Neural cell (in vitro differentiated cells): Measurements from ENCODE around the gene AWAT2. TPM values are rescaled to one million over a fixed set of nuclear protein-coding genes. Genes with fewer than 3 reads are reported as not detected.

Source experiments
- H2AFZ ChIP-seq: fragments of 200-600, 300-800 bp; sonication (generic), shearing (Covaris generic); 2 replicates; pipeline ENCODE4 v1.6.0; 2014; ENCODE audit warnings: low read depth, mild to moderate bottlenecking, antibody characterized with exemption, low read length, moderate library complexity
- H3F3A ChIP-seq: fragments of 200-600 bp; shearing (Covaris generic); 2 replicates; pipeline ENCODE4 v1.6.1; 2016; ENCODE audit warnings: mild to moderate bottlenecking, moderate library complexity, mixed read lengths, antibody characterized with exemption, low read length; ENCODE audit not compliant: insufficient read depth, poor library complexity, severe bottlenecking
- H3K27ac ChIP-seq: fragments of 200-600, 300-800 bp; sonication (generic), shearing (Covaris generic); 2 replicates; pipeline ENCODE4 v1.5.1; 2014; ENCODE audit warnings: mild to moderate bottlenecking, low read length, moderate library complexity
- H3K27me3 ChIP-seq: fragments of 300-800, 200-600 bp; sonication (generic), shearing (Covaris generic); 2 replicates; pipeline ENCODE4 v1.6.0; 2014; ENCODE audit warnings: mild to moderate bottlenecking, low read depth, low read length, moderate library complexity; ENCODE audit not compliant: insufficient read depth
- H3K36me3 ChIP-seq: fragments of 300-800, 200-600 bp; sonication (generic), shearing (Covaris generic); 2 replicates; pipeline ENCODE4 v1.5.1; 2014; ENCODE audit warnings: mild to moderate bottlenecking, antibody characterized with exemption, low read length, moderate library complexity; ENCODE audit not compliant: insufficient read depth
- H3K4me2 ChIP-seq: fragments of 300-800, 200-600 bp; sonication (generic), shearing (Covaris generic); 2 replicates; pipeline ENCODE4 v1.6.0; 2014; ENCODE audit warnings: mild to moderate bottlenecking, low read length
- H3K4me3 ChIP-seq: fragments of 300-800, 200-600 bp; sonication (generic), shearing (Covaris generic); 2 replicates; pipeline ENCODE4 v1.5.1; 2014; ENCODE audit warnings: mild to moderate bottlenecking, low read length, moderate library complexity
- H3K79me2 ChIP-seq: fragments of 200-600 bp; shearing (Covaris generic); replicated peaks from 2 replicates; pipeline ENCODE4 v1.6.0; 2014; ENCODE audit warnings: mild to moderate bottlenecking, low read length, moderate library complexity; ENCODE audit not compliant: insufficient read depth
- H3K9ac ChIP-seq: fragments of 300-800, 200-600 bp; sonication (generic), shearing (Covaris generic); 2 replicates; pipeline ENCODE4 v1.6.1; 2016; ENCODE audit warnings: mild to moderate bottlenecking, low read length, mixed read lengths
- H3K9me2 ChIP-seq: fragments of 200-600 bp; shearing (Covaris generic); 2 replicates; pipeline ENCODE4 v1.6.1; 2016; ENCODE audit warnings: mild to moderate bottlenecking, low read length, mixed read lengths; ENCODE audit not compliant: insufficient read depth
- H3K9me3 ChIP-seq: fragments of 200-600, 300-800 bp; sonication (generic), shearing (Covaris generic); 2 replicates; pipeline ENCODE4 v1.6.1; 2016; ENCODE audit warnings: mild to moderate bottlenecking, mixed run types, low read length, moderate library complexity, mixed read lengths
- H4K20me1 ChIP-seq: fragments of 200-600 bp; shearing (Covaris generic); 2 replicates; pipeline ENCODE4 v1.6.1; 2016; ENCODE audit warnings: mild to moderate bottlenecking, mixed run types; ENCODE audit not compliant: insufficient read depth
- CTCF ChIP-seq: fragments of 450-650 bp; IDR thresholded peaks from 2 replicates; pipeline ENCODE4 v1.5.1; 2014; ENCODE audit warnings: antibody characterized with exemption, mild to moderate bottlenecking, moderate library complexity; ENCODE audit not compliant: poor library complexity, severe bottlenecking
- EP300 ChIP-seq: fragments of 450-650 bp; conservative IDR thresholded peaks from 2 replicates; pipeline ENCODE4 v1.6.1; 2014; ENCODE audit warnings: antibody characterized with exemption, mild to moderate bottlenecking, moderate library complexity; ENCODE audit not compliant: poor library complexity, severe bottlenecking
- EZH2 ChIP-seq: fragments of 200-600, 300-800 bp; shearing (Covaris generic), sonication (generic); IDR thresholded peaks from 2 replicates; pipeline ENCODE4 v1.6.1; 2014; ENCODE audit warnings: antibody characterized with exemption, low read length, borderline replicate concordance, mild to moderate bottlenecking; ENCODE audit not compliant: insufficient read depth, poor library complexity, severe bottlenecking
- MXI1 ChIP-seq: fragments of 450-650 bp; conservative IDR thresholded peaks from 2 replicates; pipeline ENCODE4 v1.6.1; 2014; ENCODE audit warnings: antibody characterized with exemption, mild to moderate bottlenecking; ENCODE audit not compliant: poor library complexity, severe bottlenecking
- POLR2AphosphoS5 ChIP-seq: IDR thresholded peaks from 2 replicates; pipeline ENCODE4 v1.6.1; 2012
- RAD21 ChIP-seq: fragments of 450-650 bp; conservative IDR thresholded peaks from 2 replicates; pipeline ENCODE4 v1.6.1; 2014; ENCODE audit warnings: antibody characterized with exemption, mild to moderate bottlenecking, moderate library complexity
- REST ChIP-seq: IDR thresholded peaks from 2 replicates; pipeline ENCODE4 v1.6.1; 2012; ENCODE audit warnings: borderline replicate concordance
- SMC3 ChIP-seq: fragments of 450-650 bp; conservative IDR thresholded peaks from 2 replicates; pipeline ENCODE4 v1.6.1; 2014; ENCODE audit warnings: antibody characterized with exemption, mild to moderate bottlenecking, moderate library complexity; ENCODE audit not compliant: poor library complexity
- TAF1 ChIP-seq: IDR thresholded peaks from 2 replicates; pipeline ENCODE4 v1.6.1; 2012; ENCODE audit warnings: low read depth
- polyA plus RNA-seq: library from polyadenylated mRNA; depleted of rRNA; stranded (reverse); fragments of >200 nt; gene quantifications from 2 replicates; pipeline ENCODE4 v1.2.3, GENCODE V29; 2014

Gene AWAT2
- polyA plus RNA-seq, 1 donor from 2014 or later, result not detected

GRCh38 chrX:70032792-70033191 is 16.9 kb downstream of the AWAT2 start:
- no peaks in the 10 kb centered on the region for H3K36me3 ChIP-seq
- H3K27ac ChIP-seq, result no peak overlapping the region
- no peaks in the 10 kb centered on the region for H3F3A ChIP-seq
- H3K9ac ChIP-seq, result no peak overlapping the region
- H3K9me2 ChIP-seq, result no peaks in the 10 kb centered on the region
- TF ChIP-seq REST, result no peak
- no peak for TF ChIP-seq RAD21
- TF ChIP-seq CTCF, result peak; percentile 34
- TF ChIP-seq EZH2, result no peak
- no peak for TF ChIP-seq POLR2AphosphoS5
- no peak for TF ChIP-seq MXI1
- TF ChIP-seq SMC3, result peak; percentile 25
- no peak for TF ChIP-seq EP300
- TF ChIP-seq TAF1, result no peak
- no peak overlapping the region for H3K4me3 ChIP-seq
- no peaks in the 10 kb centered on the region for H3K27me3 ChIP-seq
- no peak overlapping the region for H2AFZ ChIP-seq
- no peak overlapping the region for H3K4me2 ChIP-seq
- H3K9me3 ChIP-seq, result no peaks in the 10 kb centered on the region
- H3K79me2 ChIP-seq, result no peaks in the 10 kb centered on the region
- H4K20me1 ChIP-seq, result no peaks in the 10 kb centered on the region

- Histone ChIP-seq H3K4me2 (no peak overlapping the region), H3K79me2 (no peaks in the 10 kb centered on the region), H3K36me3 (no peaks in the 10 kb centered on the region), H4K20me1 (no peaks in the 10 kb centered on the region), H3K9me3 (no peaks in the 10 kb centered on the region), H3K9me2 (no peaks in the 10 kb centered on the region), H3K9ac (no peak overlapping the region), H3K4me3 (no peak overlapping the region), H2AFZ (no peak overlapping the region), H3F3A (no peaks in the 10 kb centered on the region), H3K27me3 (no peaks in the 10 kb centered on the region), H3K27ac (no peak overlapping the region)
- no peak for TF ChIP-seq EP300
- TF ChIP-seq CTCF, result peak; percentile 72
- no peak for TF ChIP-seq POLR2AphosphoS5
- no peak for TF ChIP-seq REST
- TF ChIP-seq SMC3, result peak; percentile 71
- peak; percentile 71 for TF ChIP-seq RAD21
Observed at GRCh38 chrX:70030301-70030767, 19.4 kb downstream of the AWAT2 start.
